ENCODE data around the gene KMT2E.

GRCh38 chr7:105087981-105088380, 74.0 kb downstream of the KMT2E start:
- TF ChIP-seq CTCF (IDR thresholded peaks at IDR 0.05), result no peak
- TF ChIP-seq ZFX (IDR thresholded peaks at IDR 0.05; ENCODE audit: borderline replicate concordance), result no peak
